ENCODE data around the gene DPM2.

GRCh38 chr9:127980060-127980705 is 42.5 kb upstream of the DPM2 start:
- no peak for TF ChIP-seq EP300 (IDR thresholded peaks at IDR 0.05)
- TF ChIP-seq CTCF (IDR thresholded peaks at IDR 0.05), result no peak
- TF ChIP-seq POLR2A (IDR thresholded peaks at IDR 0.05; ENCODE audit: low read length), result peak; percentile 86
- TF ChIP-seq JUN (IDR thresholded peaks at IDR 0.05), result peak in 1 of 2 experiments; percentile 10; a peak in 1 of 5 replicates
- TF ChIP-seq MAX (IDR thresholded peaks at IDR 0.05), result peak; percentile 19; the same call in 1 of the 2 replicates
- TF ChIP-seq CEBPB (IDR thresholded peaks at IDR 0.05), result no peak
- no peak for TF ChIP-seq CHD2 (IDR thresholded peaks at IDR 0.05; ENCODE audit: low read length, partially characterized antibody)
- TF ChIP-seq BHLHE40 (IDR thresholded peaks at IDR 0.05; ENCODE audit: low read depth, low read length), result no peak
- TF ChIP-seq SREBF2 (IDR thresholded peaks at IDR 0.05), result no peak
- no peak for TF ChIP-seq NR3C1 (IDR thresholded peaks at IDR 0.05)

Measured in A549 (cell line).